Thoracic aorta (tissue), 2 donors: ENCODE data around the gene NDUFB2. TPM values are rescaled to one million over a fixed set of nuclear protein-coding genes. Genes with fewer than 3 reads are reported as not detected.
"Not testable (repeated sequence)": the region's sequence is repeated elsewhere in the genome, so short reads cannot be mapped to it uniquely, and the experiment has no call there.

Experiments used
- ATAC-seq: fragments of 150-250 bp; one replicate; pipeline ENCODE4 v1.8.0; 2017; ENCODE audit warnings: low read depth; ENCODE audit not compliant: insufficient number of reproducible peaks, low FRiP score
- DNase-seq: peaks from one replicate; pipeline ENCODE4 v3.0.0-alpha.2; 2020; ENCODE audit warnings: low spot score
- H3K27ac ChIP-seq, 2 donors: fragments of 200-600 bp; sonication (generic); 1 replicate in 1 of 2; 2 replicates in 1 of 2; pipeline ENCODE4 v1.5.1; 2016; ENCODE audit warnings: mild to moderate bottlenecking in 2 of 2, moderate library complexity in 2 of 2
- H3K27me3 ChIP-seq: fragments of 200-600 bp; sonication (generic); replicated peaks from 2 replicates; pipeline ENCODE4 v1.6.0; 2016; ENCODE audit warnings: mild to moderate bottlenecking; ENCODE audit not compliant: insufficient read depth
- H3K36me3 ChIP-seq: fragments of 200-600 bp; sonication (generic); one replicate; pipeline ENCODE4 v1.5.1; 2016
- H3K4me1 ChIP-seq, 2 donors: fragments of 200-600 bp; sonication (generic); 1 replicate in 1 of 2; 2 replicates in 1 of 2; pipeline versions ENCODE4 v1.5.1 to v1.6.0; 2016; ENCODE audit warnings: low read depth in 2 of 2, mild to moderate bottlenecking in 1 of 2; ENCODE audit not compliant: control insufficient read depth in 1 of 2
- H3K4me3 ChIP-seq: fragments of 200-600 bp; sonication (generic); 2 replicates; pipeline ENCODE4 v1.5.1; 2016; ENCODE audit warnings: mild to moderate bottlenecking
- H3K9me3 ChIP-seq: fragments of 200-600 bp; sonication (generic); 2 replicates; pipeline ENCODE4 v1.5.1; 2016
- CTCF ChIP-seq: fragments of 200-600 bp; sonication (generic); IDR thresholded peaks from one replicate; pipeline ENCODE4 v1.5.1; 2019; ENCODE audit warnings: antibody characterized with exemption
- total RNA-seq, 2 donors: library from RNA; depleted of rRNA; stranded (reverse); fragments of >200 nt; gene quantifications; one replicate each; pipeline versions ENCODE4 v1.1.0 to v1.2.3, GENCODE V29; 2016

NDUFB2 gene
- total RNA-seq, 2 donors from 2014 or later, result 84.0 to 354 TPM

GRCh38 chr7:140675726-140676125 is 20.8 kb upstream of the NDUFB2 start:
- DNase-seq (no peak), ATAC-seq (no peak)
- H3K27ac ChIP-seq, result no peak overlapping the region

GRCh38 chr7:140676306-140676705 is 20.2 kb upstream of the NDUFB2 start:
- H3K9me3 ChIP-seq, result no peaks in the 10 kb centered on the region
- ATAC-seq (no peak), DNase-seq (no peak)
- H3K36me3 ChIP-seq, result peaks cover 3% of the 10 kb centered on the region
- H3K27ac ChIP-seq, result no peak overlapping the region
- no peaks in the 10 kb centered on the region for H3K27me3 ChIP-seq
- no peak overlapping the region for H3K4me3 ChIP-seq
- H3K4me1 ChIP-seq, result peaks cover 0 to 30% of the 10 kb centered on the region in 2 donors
- TF ChIP-seq CTCF, result no peak

More at GRCh38 chr7:140675726-140676125, 20.8 kb upstream of the NDUFB2 start:
- no peaks in the 10 kb centered on the region for H3K27me3 ChIP-seq
- peaks cover 0 to 30% of the 10 kb centered on the region in 2 donors for H3K4me1 ChIP-seq
- no peak overlapping the region for H3K4me3 ChIP-seq
- no peak for TF ChIP-seq CTCF
- H3K36me3 ChIP-seq, result peaks cover 3% of the 10 kb centered on the region
- no peaks in the 10 kb centered on the region for H3K9me3 ChIP-seq

GRCh38 chr7:140676956-140677355 is 19.6 kb upstream of the NDUFB2 start:
- DNase-seq, H3K27ac ChIP-seq, H3K36me3 ChIP-seq, H3K4me3 ChIP-seq, H3K27me3 ChIP-seq, H3K9me3 ChIP-seq, ATAC-seq: not testable (repeated sequence)
- peaks cover 0 to 29% of the 10 kb centered on the region in 2 donors for H3K4me1 ChIP-seq

- no peak for TF ChIP-seq CTCF
- ATAC-seq (no peak), DNase-seq (no peak)
- H3K27me3 ChIP-seq, result no peaks in the 10 kb centered on the region
- H3K27ac ChIP-seq, result no peak overlapping the region
- peaks cover 0 to 24% of the 10 kb centered on the region in 2 donors for H3K4me1 ChIP-seq
- H3K9me3 ChIP-seq, result no peaks in the 10 kb centered on the region
- no peak overlapping the region for H3K4me3 ChIP-seq
- H3K36me3 ChIP-seq, result peaks cover 3% of the 10 kb centered on the region
Measured at GRCh38 chr7:140677496-140677895, 19.0 kb upstream of the NDUFB2 start.

- Histone ChIP-seq H3K9me3 (no peaks in the 10 kb centered on the region), H3K36me3 (peaks cover 3% of the 10 kb centered on the region), H3K27me3 (no peaks in the 10 kb centered on the region), H3K27ac (no peak overlapping the region), H3K4me3 (no peak overlapping the region), H3K4me1 (peaks cover 0 to 23% of the 10 kb centered on the region in 2 donors)
- no peak for TF ChIP-seq CTCF
- ATAC-seq, result no peak
- no peak for DNase-seq
Measured at GRCh38 chr7:140678081-140678815, 18.3 kb upstream of the NDUFB2 start.

- peaks cover 7% of the 10 kb centered on the region for H3K36me3 ChIP-seq
- no peak overlapping the region for H3K27ac ChIP-seq
- TF ChIP-seq CTCF, result no peak
- no peak overlapping the region for H3K4me3 ChIP-seq
- ATAC-seq (no peak), DNase-seq (no peak)
- no peaks in the 10 kb centered on the region for H3K27me3 ChIP-seq
- H3K9me3 ChIP-seq, result no peaks in the 10 kb centered on the region
- H3K4me1 ChIP-seq, result peaks cover 0 to 21% of the 10 kb centered on the region in 2 donors
Measured at GRCh38 chr7:140678816-140679130, 17.7 kb upstream of the NDUFB2 start.
